Neural progenitor cell (in vitro differentiated cells): Measurements from ENCODE around the gene MYO6.

ENCODE experiments used
- CTCF ChIP-seq: fragments of 200-600 bp; sonication (generic); IDR thresholded peaks from 2 replicates; pipeline ENCODE4 v1.5.1; 2017; ENCODE audit warnings: antibody characterized with exemption, mild to moderate bottlenecking
- EZH2 ChIP-seq: fragments of 200-600 bp; sonication (generic); IDR thresholded peaks from 2 replicates; pipeline ENCODE4 v1.6.1; 2017; ENCODE audit warnings: antibody characterized with exemption, mild to moderate bottlenecking, moderate library complexity
- EZH2phosphoT487 ChIP-seq: fragments of 200-600 bp; sonication (generic); IDR thresholded peaks from 2 replicates; pipeline ENCODE4 v1.6.1; 2017; ENCODE audit warnings: antibody characterized with exemption

- TF ChIP-seq CTCF (no peak), EZH2 (no peak), EZH2phosphoT487 (no peak)
These were observed 21.8 kb downstream of the MYO6 start for GRCh38 chr6:75770844-75771243.
